LNCaP clone FGC (cell line): ENCODE results near the gene KHDC1L.
"Not testable (repeated sequence)": the region's sequence is repeated elsewhere in the genome, so short reads cannot be mapped to it uniquely, and the experiment has no call there.

Experiments used
- DNase-seq: peaks from one replicate; pipeline ENCODE4 v3.0.0-alpha.2; 2011; ENCODE audit warnings: low read depth
- H3K4me3 ChIP-seq: 2 replicates; pipeline ENCODE4 v1.5.1; 2011; ENCODE audit warnings: mild to moderate bottlenecking, low read depth, low read length, control low read depth
- TF ChIP-seq, protein P1 (sequence below): IDR thresholded peaks from 2 replicates; pipeline ENCODE4 v1.5.1; 2012; ENCODE audit warnings: mild to moderate bottlenecking; ENCODE audit not compliant: control insufficient read depth, insufficient read depth; ENCODE audit errors: extremely low read depth

KHDC1L gene

DNA sequence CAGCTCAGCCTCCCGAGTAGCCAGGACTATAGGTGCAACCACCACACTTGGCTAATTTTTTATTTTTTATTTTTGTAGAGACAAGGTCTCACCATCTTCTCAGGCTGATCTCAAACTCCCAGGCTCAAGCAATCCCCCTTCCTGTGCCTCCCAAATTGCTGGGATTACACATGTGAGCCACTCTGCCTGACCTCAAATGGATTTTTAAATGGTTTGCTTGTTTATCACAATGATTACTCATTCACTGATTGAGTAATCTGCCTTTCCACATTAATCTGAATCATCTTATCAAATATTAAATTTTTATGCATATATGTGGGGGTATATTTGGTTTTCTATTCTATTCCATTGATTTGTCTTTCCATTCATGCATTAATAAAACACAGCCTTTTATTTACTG, 9.4 kb upstream of the KHDC1L start:
- TF ChIP-seq, protein P1, sequence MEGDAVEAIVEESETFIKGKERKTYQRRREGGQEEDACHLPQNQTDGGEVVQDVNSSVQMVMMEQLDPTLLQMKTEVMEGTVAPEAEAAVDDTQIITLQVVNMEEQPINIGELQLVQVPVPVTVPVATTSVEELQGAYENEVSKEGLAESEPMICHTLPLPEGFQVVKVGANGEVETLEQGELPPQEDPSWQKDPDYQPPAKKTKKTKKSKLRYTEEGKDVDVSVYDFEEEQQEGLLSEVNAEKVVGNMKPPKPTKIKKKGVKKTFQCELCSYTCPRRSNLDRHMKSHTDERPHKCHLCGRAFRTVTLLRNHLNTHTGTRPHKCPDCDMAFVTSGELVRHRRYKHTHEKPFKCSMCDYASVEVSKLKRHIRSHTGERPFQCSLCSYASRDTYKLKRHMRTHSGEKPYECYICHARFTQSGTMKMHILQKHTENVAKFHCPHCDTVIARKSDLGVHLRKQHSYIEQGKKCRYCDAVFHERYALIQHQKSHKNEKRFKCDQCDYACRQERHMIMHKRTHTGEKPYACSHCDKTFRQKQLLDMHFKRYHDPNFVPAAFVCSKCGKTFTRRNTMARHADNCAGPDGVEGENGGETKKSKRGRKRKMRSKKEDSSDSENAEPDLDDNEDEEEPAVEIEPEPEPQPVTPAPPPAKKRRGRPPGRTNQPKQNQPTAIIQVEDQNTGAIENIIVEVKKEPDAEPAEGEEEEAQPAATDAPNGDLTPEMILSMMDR = no peak
- no peak for DNase-seq
- H3K4me3 ChIP-seq = no peak overlapping the region

DNA sequence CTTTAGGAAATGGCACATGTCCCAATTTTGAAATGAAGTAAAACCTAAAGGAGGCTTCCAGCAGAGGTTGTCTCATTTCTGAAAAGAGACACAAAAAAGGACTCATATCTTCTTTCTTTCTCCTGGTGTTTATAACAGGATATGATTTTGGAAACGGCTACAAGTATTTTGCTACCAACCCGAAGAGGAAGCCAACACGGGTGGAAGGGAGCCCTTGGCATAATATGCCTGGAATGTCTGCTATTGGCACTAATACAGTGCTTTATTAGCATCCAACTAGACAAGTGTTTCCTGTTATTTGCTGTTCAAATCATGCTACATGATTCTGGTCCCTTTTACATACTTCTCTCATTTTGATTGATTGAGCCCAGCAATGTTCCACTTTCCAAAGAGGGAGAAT, 8.7 kb upstream of the KHDC1L start:
- not testable (repeated sequence) for H3K4me3 ChIP-seq, DNase-seq

DNA sequence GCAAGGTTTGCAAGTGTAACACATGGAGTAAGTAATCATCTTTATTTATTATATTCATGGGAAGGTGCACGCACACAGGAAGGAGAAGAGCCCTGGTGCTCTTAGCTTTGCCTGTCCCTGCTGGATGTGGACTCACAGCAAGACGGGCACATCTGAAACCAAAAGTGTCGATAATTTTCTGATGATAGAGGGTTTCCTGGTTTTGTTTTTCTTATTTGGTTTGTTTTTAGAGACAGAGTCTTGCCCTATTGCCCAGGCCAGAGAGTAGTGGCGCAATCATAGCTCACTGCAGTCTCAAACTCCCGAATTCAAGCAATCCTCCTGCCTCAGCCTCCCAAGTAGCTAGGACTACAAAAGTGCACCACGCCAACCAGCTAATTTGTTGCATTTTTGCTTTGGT, 7.8 kb upstream of the KHDC1L start:
- no peak overlapping the region for H3K4me3 ChIP-seq
- TF ChIP-seq, protein P1 = no peak
- DNase-seq = no peak

DNA sequence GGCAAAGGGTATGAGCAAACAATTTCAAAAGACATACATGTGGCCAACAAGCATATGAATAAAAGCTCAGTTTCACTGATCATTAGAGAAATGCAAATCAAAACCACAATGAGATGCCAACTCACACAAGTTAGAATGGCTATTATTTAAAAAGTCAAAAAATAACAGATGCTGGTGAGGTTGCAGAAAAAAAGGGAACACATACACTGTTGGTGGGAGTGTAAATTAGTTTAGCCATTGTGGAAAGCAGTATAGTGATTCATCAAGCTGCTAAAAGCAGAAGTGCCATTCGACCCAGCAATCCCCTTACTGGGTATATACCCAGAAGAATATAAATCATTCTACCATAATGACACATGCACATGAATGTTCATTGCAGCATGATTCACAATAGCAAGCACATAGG, 6.7 kb upstream of the KHDC1L start:
- no peak overlapping the region for H3K4me3 ChIP-seq

DNA sequence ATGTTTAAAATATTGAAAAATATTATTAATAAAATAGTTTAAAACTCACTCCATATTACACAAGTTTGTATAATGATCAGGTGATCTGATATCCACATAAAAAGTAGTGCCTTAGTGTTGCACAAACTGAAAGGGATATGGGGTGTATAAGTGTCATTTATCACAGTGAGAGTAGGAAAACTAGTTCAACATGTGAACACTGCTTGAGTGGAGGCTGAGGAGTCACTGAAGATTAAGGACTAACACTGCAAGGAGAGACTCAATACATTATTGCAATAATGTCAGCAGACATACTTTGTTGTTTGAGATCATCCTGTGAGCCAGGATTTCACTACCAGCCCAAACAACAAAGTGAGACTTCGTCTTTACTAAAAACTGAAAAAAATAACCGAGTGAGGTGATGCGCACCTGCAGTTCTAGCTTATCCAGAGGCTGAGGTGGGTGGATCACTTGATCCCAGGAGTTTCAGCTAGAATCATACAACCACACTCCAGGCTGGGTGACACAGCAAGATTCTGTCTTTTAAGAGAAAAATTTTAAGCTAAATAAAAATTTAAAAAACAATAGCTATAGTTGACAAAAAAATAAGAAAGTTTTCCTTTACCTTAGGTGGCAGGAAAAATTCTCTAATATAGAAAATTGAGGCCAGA, 2.4 kb upstream of the KHDC1L start:
- TF ChIP-seq, protein P1 = no peak
- no peak overlapping the region for H3K4me3 ChIP-seq
- no peak for DNase-seq

More for the DNA sequence above, 6.7 kb upstream of the KHDC1L start:
- TF ChIP-seq, protein P1 = no peak
- DNase-seq = no peak

DNA sequence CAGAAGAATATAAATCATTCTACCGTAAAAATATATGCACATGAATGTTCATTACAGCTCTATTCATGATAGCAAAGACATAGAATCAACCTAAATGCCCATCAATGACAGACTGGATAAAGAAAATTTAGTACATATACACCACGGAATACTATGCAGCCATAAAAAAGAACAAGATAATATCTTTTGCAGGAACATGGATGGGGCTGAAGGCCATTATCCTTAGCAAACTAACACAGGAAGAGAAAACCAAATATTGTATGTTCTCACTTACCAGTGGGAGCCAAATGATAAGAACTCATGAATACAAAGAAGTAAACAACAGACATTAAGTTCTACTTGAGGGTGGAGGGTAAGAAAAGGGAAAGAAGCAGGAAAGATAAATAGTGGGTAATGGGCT, 8.4 kb downstream of the KHDC1L start:
- H3K4me3 ChIP-seq = no peak overlapping the region
- TF ChIP-seq, protein P1 = no peak
- DNase-seq = no peak

DNA sequence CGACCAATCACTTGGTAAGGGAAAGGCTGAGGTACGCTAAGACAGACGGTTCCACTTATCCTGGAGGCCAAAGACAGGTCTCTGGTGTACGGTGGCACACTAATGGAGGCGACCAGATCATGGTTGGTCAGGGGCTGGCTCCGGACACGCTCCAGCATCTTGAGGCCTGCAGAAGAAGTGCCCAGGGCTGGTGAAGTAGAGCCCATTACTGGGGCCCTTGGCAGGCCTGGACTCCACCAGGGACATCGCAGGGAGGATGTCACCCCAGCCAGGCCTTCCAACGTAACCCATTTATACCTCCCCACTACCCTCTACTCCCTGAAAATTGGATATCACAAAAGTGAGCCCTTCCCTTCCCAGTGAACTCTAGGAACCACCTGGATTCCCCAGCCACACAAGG, 16.2 kb downstream of the KHDC1L start:
- TF ChIP-seq, protein P1 = no peak
- no peak for DNase-seq
- no peak overlapping the region for H3K4me3 ChIP-seq
